GM21526 (cell line): ENCODE data around the gene PHTF1.
"Not testable (repeated sequence)": the region's sequence is repeated elsewhere in the genome, so short reads cannot be mapped to it uniquely, and the experiment has no call there.

Experiments
- ATAC-seq: cut with Tn5 transposase; IDR thresholded peaks from one replicate; pipeline ENCODE4 v1.9.1; 2021; ENCODE audit warnings: moderate library complexity; ENCODE audit not compliant: unreplicated experiment, low FRiP score

Gene PHTF1

DNA sequence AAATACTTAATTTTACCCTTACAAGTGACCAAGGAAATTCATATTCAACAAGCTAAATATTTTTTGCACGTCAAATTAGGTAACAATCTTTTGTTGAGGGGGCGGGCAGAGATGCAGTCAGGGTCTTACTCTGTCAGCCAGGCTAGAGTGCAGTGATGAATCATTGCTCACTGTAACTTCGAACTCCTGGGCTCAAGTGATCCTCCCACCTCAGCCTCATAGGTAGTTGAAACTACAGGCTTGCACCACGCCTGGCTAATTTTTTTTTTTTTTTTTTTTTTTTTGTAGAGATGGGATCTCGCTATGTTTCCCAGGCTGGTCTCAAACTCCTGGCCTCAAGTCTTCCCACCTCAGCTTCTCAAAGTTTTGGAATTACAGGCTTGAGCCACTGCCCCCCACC lies 26.5 kb downstream of the PHTF1 start:
- ATAC-seq, result no peak

DNA sequence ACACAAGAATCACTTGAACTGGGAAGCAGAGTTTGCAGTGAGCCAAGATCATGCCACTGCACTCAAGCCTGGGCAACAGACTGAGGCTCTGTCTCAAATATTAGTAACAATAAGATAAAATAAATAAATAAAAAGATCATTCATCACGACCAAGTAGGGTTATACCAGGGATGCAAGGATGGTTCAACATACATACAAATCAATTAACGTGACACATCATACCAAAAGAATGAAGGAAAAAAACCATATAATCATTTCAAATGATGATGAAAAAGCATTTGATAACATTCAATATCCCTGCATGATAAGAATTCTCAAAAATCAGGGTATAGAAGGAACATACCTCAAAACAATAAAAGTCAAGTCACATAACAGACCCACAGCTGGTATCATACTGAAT lies 38.3 kb downstream of the PHTF1 start:
- no peak for ATAC-seq

- not testable (repeated sequence) for ATAC-seq
Observed at GRCh38 chr1:113718621-113719020, 40.7 kb downstream of the PHTF1 start.

GRCh38 chr1:113717506-113717905 lies 41.8 kb downstream of the PHTF1 start:
- not testable (repeated sequence) for ATAC-seq

DNA sequence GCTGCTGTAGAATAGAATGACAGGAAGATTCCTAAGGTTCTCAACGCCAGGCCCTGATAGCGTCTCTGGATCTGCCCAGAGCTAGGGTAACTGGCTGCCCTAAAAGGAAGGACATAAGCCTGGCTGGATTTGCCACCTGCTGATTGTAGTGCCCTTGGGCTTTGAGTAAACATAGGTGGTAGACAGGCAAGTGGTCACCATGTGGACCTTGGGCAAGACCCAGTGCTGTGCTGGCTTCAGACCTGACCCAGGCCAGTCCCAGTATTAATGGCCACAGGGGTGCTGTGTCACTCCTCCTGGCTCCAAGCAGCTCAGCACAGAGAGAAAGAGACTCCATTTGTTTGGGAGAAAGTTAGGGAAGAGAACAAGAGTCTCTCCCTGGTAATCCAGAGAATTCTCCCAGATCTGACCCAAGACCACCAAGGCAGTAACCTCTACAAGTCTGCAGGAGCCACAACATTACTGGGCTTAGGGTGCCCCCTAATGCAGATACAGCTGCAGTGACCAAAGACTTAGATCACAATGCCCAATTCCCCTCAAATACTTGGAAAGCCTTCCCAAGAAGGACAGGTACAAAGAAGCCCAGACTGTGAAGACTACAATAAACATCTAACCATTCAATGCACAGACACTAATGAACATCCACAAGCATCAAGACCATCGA lies 44.5 kb downstream of the PHTF1 start:
- no peak for ATAC-seq

DNA sequence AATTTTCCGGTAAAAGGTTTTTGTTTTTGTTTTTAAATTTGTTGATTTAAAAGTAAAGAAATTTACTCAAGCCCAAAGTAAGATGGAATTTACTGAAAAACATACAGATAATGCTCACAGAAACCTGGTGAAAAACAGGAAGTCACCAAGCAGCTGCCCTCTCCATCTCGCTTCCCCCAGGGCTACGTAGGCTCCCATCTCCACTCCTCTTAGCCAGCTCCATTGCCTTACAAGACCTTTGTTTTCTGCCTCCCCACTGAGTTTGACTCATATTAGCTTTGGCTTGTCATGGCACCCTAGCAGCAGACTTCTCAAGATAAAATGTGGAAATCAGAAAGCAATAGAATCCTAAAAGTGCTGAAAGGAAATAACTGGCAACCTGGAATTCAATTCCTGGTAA lies 57.9 kb downstream of the PHTF1 start:
- ATAC-seq, result no peak

GRCh38 chr1:113694910-113695309 lies 64.4 kb downstream of the PHTF1 start:
- no peak for ATAC-seq

DNA sequence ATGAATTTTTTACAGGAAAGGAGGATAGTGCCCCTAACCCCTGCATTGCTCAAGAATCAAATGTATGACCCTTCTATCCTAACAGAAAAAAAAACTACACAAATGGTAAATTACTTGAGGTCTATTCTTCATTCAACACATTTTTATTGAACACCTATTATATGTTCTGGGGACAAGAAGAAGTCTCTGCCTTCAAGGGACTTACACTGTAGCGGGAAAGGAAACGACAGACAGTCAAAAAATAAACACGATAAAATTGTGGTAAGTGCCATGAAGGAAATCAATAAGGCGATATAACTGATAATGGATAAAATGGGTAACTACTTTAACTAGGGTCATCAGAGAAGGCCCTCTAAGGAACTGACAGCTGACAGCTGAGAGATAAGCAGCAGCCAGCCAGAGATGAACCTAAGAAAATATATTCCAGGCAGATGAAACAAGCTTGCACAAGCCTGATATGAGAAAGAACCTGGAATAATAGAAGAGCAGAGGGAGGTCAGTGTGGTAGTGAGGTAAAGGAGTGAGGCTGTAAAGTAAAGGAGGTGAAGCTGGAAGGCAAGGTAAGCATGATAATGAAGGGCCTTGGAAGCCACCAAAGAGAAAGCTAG lies 66.4 kb downstream of the PHTF1 start:
- ATAC-seq, result no peak

- ATAC-seq, result no peak
Observed at GRCh38 chr1:113692342-113692741, 66.9 kb downstream of the PHTF1 start.

DNA sequence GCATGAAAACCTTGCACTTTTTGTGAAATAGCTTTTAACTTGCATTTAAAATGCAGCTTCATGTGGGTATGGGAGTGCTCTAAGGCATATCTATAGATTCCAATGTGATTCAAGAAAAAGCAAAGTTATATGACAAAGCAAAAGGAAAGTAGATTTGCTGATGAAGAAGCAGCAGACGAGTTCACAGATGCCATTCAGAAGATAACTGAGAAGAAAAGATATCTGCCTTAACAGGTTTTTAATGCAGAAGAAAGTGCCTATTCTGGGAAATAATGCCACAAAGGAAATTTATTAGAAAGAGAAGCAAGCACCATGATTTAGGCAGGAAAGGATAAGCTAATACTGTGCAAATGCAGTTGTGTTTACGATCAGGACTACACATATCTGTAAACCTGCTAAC lies 68.1 kb downstream of the PHTF1 start:
- no peak for ATAC-seq

DNA sequence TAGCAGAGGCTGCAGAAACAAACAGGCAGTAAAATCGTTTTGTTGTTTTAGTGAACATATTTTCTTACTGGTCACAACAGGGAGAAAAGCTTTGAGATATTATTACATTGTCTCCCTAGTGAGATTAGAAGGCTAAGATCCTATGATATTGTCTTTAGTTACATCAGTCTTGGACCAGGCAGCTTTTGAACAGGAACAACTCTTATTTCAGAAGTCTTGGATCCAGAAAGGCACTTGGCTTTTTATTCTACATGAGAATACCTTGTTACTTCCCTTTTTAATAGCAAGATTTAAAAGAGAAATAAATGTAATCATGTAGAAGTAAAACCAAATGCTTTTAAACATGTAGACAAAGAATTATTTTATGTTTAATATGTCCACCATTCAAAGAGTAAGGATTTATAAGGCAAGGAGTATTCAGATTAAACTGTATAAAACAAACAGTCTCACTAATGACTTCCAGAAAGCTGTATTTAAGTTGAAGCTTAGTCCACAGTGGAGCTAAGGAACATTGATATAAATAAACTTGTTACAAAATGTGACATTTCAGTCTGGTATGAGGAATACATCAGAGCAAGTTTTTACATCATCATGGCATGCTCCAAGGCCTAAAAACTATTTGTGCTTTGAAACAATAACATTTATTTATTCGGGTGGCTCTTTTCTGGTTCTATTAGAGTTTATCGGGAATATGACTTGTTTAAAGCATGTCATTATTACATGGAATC lies 72.2 kb downstream of the PHTF1 start:
- ATAC-seq, result no peak

DNA sequence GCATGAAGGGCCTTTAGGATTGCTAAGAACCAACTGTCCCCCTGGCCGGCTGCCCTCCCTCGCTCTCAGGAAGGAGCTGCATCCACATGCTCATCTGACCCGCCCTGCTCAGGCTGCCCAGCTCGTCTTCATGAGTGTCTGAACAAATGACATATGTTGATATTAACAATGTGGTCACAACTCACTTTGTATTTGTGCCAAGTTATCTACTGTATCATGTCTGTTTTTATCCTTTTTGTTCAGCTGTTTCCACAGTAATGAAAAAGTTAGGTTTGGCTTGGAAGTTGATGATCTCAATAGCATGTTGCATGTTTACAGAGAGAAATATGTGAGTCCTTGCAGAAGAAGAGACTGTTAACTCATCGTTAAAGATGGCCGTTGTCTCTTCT lies 75.1 kb downstream of the PHTF1 start:
- ATAC-seq, result no peak

DNA sequence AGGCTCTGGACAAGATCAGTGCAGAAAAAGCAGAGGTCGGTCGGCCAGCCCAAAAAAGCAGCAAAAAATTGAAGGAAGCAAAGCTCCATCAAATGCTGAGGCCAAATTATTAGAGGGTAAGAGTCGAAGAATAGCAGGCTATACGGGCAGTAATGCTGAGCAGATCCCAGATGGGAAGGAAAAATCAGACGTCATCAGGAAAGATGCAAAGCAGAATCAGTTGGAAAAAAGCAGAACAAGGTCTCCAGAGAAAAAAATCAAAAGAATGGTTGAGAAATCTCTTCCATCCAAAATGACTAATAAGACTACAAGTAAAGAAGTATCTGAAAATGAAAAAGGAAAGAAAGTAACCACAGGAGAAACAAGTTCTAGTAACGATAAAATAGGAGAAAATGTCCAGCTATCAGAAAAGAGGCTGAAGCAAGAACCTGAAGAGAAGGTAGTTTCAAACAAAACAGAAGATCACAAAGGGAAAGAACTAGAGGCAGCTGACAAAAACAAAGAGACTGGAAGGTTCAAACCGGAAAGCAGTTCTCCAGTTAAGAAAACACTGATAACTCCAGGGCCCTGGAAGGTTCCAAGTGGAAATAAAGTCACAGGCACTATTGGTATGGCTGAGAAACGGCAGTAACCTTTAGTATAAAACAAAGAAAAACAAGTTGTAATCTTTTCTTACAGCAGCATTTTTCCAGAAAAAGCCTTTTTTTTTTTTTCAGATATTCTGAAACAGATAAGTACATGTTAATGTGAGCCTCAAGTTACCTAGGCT lies 75.7 kb downstream of the PHTF1 start:
- ATAC-seq, result no peak

- ATAC-seq, result no peak
Observed at GRCh38 chr1:113681596-113682337, 77.5 kb downstream of the PHTF1 start.

DNA sequence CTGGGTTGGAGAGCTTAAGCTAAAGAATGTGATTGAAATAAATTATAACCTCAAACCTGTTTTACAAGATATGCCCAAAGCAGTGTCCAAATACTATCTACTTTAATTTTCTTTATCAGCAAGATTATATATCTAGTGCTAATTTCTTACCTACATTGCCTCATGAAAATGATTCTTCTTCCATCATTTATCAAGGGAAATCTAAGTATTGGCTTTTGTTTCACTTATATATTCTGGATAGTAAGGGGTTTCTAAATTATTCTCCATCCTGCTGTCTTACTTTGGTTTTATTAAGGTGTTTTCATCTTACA lies 81.2 kb downstream of the PHTF1 start:
- ATAC-seq, result no peak

GRCh38 chr1:113677250-113678158 lies 81.8 kb downstream of the PHTF1 start:
- no peak for ATAC-seq

DNA sequence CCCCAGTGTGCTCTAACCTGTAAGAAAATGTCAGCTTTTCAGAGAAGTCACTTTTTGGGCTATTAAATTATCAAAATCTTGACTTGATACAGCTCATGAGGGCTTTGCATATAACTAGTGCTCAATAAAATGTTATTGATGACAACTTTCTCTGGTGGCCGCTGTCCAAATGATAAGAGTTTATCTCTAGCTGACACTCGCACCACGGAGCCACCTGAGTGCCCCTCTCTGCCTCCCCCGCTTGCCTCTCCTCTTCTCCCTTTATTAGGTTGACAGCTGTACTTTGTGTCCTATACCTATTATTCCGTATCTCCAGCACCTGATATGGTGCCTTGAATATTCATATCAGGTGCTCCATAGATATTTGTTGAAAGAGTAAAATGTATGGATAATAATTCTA lies 82.8 kb downstream of the PHTF1 start:
- ATAC-seq, result no peak

GRCh38 chr1:113675302-113675701 lies 84.0 kb downstream of the PHTF1 start:
- ATAC-seq, result no peak

- no peak for ATAC-seq
Observed at GRCh38 chr1:113674591-113674990, 84.7 kb downstream of the PHTF1 start.

- ATAC-seq, result no peak
Observed at GRCh38 chr1:113672491-113672890, 86.8 kb downstream of the PHTF1 start.
